ENCODE measurements around the gene CAPN13. TPM values are rescaled to one million over a fixed set of nuclear protein-coding genes. Genes with fewer than 3 reads are reported as not detected.

The CAPN13 gene
- total RNA-seq, 1 donor from 2014 or later, result not detected

DNA sequence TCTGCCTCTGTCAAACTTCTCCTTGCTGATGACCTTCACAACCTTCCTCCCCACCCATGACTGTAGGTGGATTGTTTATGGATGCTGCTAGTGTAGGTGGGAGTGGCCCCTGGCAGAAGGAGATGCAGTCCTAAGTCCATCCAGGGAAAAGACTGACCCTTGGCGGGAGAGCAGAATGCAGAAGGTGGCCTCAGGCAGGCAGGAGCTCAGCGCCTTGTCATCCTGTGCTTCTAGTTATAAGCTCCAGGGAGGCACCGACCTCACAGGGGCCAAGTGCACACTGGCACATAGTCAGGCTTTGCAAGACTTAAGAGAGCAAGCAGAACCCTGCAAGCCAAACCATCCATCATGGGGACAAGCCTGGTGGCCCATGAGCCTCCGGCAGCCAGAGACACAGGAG, 74.4 kb downstream of the CAPN13 start:
- H3K79me2 ChIP-seq (ENCODE audit: insufficient read depth, low read length), result no peaks in the 10 kb centered on the region
- FAIRE-seq (no peak), DNase-seq (ENCODE audit: low read depth) (no peak)
- Mint-ChIP-seq H3K4me3 (ENCODE audit: unreplicated experiment) (no peak overlapping the region), H3K4me1 (ENCODE audit: low read depth, unreplicated experiment) (no peaks in the 10 kb centered on the region), H3K27me3 (ENCODE audit: low read depth, unreplicated experiment) (peaks cover 23% of the 10 kb centered on the region), H3K36me3 (ENCODE audit: low read depth, unreplicated experiment) (no peaks in the 10 kb centered on the region), H3K9me3 (ENCODE audit: unreplicated experiment) (no peaks in the 10 kb centered on the region), H3K27ac (ENCODE audit: unreplicated experiment) (no peak overlapping the region)
- H3K9me3 ChIP-seq (ENCODE audit: insufficient read depth, low read depth, low read length), result peaks cover 2% of the 10 kb centered on the region
- TF ChIP-seq EZH2 (IDR thresholded peaks at IDR 0.05; ENCODE audit: insufficient read depth, low read length), result no peak
- TF ChIP-seq, protein P1, sequence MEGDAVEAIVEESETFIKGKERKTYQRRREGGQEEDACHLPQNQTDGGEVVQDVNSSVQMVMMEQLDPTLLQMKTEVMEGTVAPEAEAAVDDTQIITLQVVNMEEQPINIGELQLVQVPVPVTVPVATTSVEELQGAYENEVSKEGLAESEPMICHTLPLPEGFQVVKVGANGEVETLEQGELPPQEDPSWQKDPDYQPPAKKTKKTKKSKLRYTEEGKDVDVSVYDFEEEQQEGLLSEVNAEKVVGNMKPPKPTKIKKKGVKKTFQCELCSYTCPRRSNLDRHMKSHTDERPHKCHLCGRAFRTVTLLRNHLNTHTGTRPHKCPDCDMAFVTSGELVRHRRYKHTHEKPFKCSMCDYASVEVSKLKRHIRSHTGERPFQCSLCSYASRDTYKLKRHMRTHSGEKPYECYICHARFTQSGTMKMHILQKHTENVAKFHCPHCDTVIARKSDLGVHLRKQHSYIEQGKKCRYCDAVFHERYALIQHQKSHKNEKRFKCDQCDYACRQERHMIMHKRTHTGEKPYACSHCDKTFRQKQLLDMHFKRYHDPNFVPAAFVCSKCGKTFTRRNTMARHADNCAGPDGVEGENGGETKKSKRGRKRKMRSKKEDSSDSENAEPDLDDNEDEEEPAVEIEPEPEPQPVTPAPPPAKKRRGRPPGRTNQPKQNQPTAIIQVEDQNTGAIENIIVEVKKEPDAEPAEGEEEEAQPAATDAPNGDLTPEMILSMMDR (IDR thresholded peaks at IDR 0.05; ENCODE audit: insufficient read depth, low read depth, low read length), result no peak
- no peaks in the 10 kb centered on the region for H3K27me3 ChIP-seq (ENCODE audit: insufficient read depth, low read length)
- no peak overlapping the region for H2AFZ ChIP-seq (ENCODE audit: low read depth, low read length)
- H3K4me2 ChIP-seq (ENCODE audit: low read length), result no peak overlapping the region
- H4K20me1 ChIP-seq (ENCODE audit: insufficient read depth, low read length), result no peaks in the 10 kb centered on the region
- no peaks in the 10 kb centered on the region for H3K36me3 ChIP-seq (ENCODE audit: insufficient read depth, low read length)
- no peaks in the 10 kb centered on the region for H3K4me1 ChIP-seq (ENCODE audit: insufficient read depth, low read length)
- H3K9ac ChIP-seq (ENCODE audit: low read length), result no peak overlapping the region
- no peak overlapping the region for H3K27ac ChIP-seq (ENCODE audit: low read depth, low read length)
- H3K4me3 ChIP-seq (ENCODE audit: insufficient read depth, low read depth, low read length), result no peak overlapping the region

DNA sequence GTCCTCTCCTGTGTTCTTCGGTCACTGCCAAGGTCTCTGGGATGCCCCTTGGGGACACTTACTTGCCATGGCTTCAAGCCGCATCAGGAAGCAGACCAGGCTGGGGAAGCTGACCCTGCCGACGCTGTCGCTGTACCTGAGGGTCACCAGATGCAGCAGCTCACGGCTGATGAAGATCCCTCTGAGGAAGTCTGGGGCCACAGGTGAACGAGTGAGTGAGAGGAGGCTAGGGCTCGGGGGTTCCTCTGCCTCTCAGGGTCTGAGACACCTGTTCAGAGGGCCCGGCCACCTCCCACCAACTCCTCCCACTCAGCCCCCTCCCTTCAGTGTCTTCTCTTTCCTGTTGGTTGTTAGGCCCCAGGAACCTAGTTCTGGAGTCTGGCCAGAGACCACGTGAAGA, 74.9 kb downstream of the CAPN13 start:
- Mint-ChIP-seq H3K9me3 (ENCODE audit: unreplicated experiment) (no peaks in the 10 kb centered on the region), H3K36me3 (ENCODE audit: low read depth, unreplicated experiment) (no peaks in the 10 kb centered on the region), H3K27ac (ENCODE audit: unreplicated experiment) (no peak overlapping the region), H3K27me3 (ENCODE audit: low read depth, unreplicated experiment) (peaks cover 23% of the 10 kb centered on the region), H3K4me3 (ENCODE audit: unreplicated experiment) (no peak overlapping the region), H3K4me1 (ENCODE audit: low read depth, unreplicated experiment) (no peaks in the 10 kb centered on the region)
- no peaks in the 10 kb centered on the region for H3K79me2 ChIP-seq (ENCODE audit: insufficient read depth, low read length)
- H3K9me3 ChIP-seq (ENCODE audit: insufficient read depth, low read depth, low read length), result peaks cover 2% of the 10 kb centered on the region
- no peak for DNase-seq (ENCODE audit: low read depth)
- H4K20me1 ChIP-seq (ENCODE audit: insufficient read depth, low read length), result no peaks in the 10 kb centered on the region
- no peak overlapping the region for H3K4me2 ChIP-seq (ENCODE audit: low read length)
- H3K27me3 ChIP-seq (ENCODE audit: insufficient read depth, low read length), result no peaks in the 10 kb centered on the region
- no peak overlapping the region for H3K9ac ChIP-seq (ENCODE audit: low read length)
- no peaks in the 10 kb centered on the region for H3K36me3 ChIP-seq (ENCODE audit: insufficient read depth, low read length)
- no peak for FAIRE-seq
- no peaks in the 10 kb centered on the region for H3K4me1 ChIP-seq (ENCODE audit: insufficient read depth, low read length)
- no peak overlapping the region for H3K27ac ChIP-seq (ENCODE audit: low read depth, low read length)
- TF ChIP-seq EZH2 (IDR thresholded peaks at IDR 0.05; ENCODE audit: insufficient read depth, low read length), result no peak
- TF ChIP-seq, protein P1 (IDR thresholded peaks at IDR 0.05; ENCODE audit: insufficient read depth, low read depth, low read length), result no peak
- no peak overlapping the region for H3K4me3 ChIP-seq (ENCODE audit: insufficient read depth, low read depth, low read length)
- no peak overlapping the region for H2AFZ ChIP-seq (ENCODE audit: low read depth, low read length)

DNA sequence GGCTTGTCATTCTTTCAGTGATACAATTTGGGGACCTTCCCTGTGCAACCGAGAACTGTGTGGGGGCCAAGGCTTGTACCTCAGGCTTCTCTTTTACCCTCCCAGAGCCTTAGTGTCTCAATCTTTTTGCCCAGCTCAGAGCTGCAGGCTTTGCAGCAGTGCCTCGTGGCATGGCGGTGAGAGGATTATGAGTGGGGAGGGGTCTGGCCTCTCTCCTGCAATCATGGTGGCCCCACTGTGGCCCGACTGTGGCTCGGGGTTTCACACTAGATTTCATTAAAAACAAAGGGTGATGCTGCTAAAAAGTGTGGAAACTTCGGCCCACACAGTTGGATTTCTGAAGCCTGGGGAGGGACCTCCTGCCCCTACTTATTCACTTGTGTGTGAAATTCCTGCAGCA, 75.5 kb downstream of the CAPN13 start:
- no peak for DNase-seq (ENCODE audit: low read depth)
- Mint-ChIP-seq H3K27me3 (ENCODE audit: low read depth, unreplicated experiment) (peaks cover 23% of the 10 kb centered on the region), H3K36me3 (ENCODE audit: low read depth, unreplicated experiment) (no peaks in the 10 kb centered on the region), H3K4me3 (ENCODE audit: unreplicated experiment) (no peak overlapping the region), H3K9me3 (ENCODE audit: unreplicated experiment) (no peaks in the 10 kb centered on the region), H3K4me1 (ENCODE audit: low read depth, unreplicated experiment) (no peaks in the 10 kb centered on the region), H3K27ac (ENCODE audit: unreplicated experiment) (no peak overlapping the region)
- H3K4me3 ChIP-seq (ENCODE audit: insufficient read depth, low read depth, low read length), result no peak overlapping the region
- TF ChIP-seq, protein P1 (IDR thresholded peaks at IDR 0.05; ENCODE audit: insufficient read depth, low read depth, low read length), result no peak
- TF ChIP-seq EZH2 (IDR thresholded peaks at IDR 0.05; ENCODE audit: insufficient read depth, low read length), result no peak
- peaks cover 2% of the 10 kb centered on the region for H3K9me3 ChIP-seq (ENCODE audit: insufficient read depth, low read depth, low read length)
- no peaks in the 10 kb centered on the region for H3K4me1 ChIP-seq (ENCODE audit: insufficient read depth, low read length)
- no peak overlapping the region for H3K27ac ChIP-seq (ENCODE audit: low read depth, low read length)
- H3K27me3 ChIP-seq (ENCODE audit: insufficient read depth, low read length), result no peaks in the 10 kb centered on the region
- no peaks in the 10 kb centered on the region for H3K79me2 ChIP-seq (ENCODE audit: insufficient read depth, low read length)
- no peak for FAIRE-seq
- H4K20me1 ChIP-seq (ENCODE audit: insufficient read depth, low read length), result no peaks in the 10 kb centered on the region
- no peak overlapping the region for H3K4me2 ChIP-seq (ENCODE audit: low read length)
- no peak overlapping the region for H2AFZ ChIP-seq (ENCODE audit: low read depth, low read length)
- no peaks in the 10 kb centered on the region for H3K36me3 ChIP-seq (ENCODE audit: insufficient read depth, low read length)
- H3K9ac ChIP-seq (ENCODE audit: low read length), result no peak overlapping the region
